Stimulated activated CD4-positive, alpha-beta T cell treated with anti-CD3 and anti-CD28 coated beads, Interleukin-4, amount 100 ng/mL, for 4 hours (primary cell): ENCODE data around the gene NR5A2.

Experiments
- DNase-seq, 2 experiments: peaks; one replicate each; pipeline ENCODE4 v3.0.0-alpha.2; 2020

Gene NR5A2

DNA sequence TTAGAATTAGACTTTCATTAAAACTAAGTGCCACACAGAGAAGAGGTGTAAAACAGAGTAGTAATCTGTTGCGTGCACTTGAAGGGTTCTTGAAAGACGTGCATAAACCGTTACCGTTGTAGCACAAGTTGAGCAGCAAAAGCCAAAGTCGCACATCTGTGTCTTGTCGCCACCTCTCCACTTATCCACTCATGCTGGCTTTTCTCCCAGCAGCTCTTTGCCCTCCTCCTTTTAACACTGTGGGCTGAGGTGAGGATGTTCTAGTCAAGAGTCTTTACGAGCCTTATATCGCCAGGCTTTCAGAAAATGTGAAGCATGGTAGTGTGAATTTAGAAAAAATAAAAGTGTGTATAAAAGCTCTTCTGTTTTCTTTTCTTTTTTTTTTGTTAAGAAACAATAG lies 48.0 kb downstream of the NR5A2 start:
- no peak for DNase-seq

GRCh38 chr1:200075938-200076546 lies 48.5 kb downstream of the NR5A2 start:
- no peak for DNase-seq

DNA sequence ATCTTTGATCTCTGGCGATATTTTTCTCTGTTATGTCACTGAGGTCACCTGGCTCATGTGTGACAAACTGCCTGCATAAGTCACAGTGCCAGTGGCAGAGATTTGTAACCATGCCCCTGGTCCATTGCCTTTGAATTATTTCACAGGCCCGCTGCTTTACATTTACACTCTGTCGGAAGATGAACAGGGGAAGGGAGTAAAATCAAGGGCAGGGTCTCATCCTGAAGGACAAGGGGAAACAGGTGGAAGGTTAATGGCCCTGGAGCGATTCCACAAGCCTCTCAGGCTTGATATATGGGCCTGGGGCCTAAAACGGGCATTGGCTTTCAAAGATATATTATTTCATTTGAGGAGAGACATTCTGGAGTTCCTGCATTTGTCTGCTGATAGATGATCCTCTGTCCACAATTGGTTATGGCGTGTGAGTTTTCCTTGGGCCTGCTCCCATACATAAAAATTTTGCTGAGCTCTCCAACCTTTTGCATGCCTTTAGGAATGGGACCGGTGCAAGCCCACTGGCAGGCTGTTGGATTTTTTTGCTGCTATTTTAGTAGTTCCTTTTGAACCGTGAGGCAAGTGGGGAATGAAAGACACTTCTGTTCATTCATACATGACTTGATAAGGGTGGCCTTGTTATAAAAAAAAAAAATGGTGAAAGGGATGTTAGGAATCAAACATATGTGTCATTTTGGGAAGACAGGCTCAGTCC lies 51.9 kb downstream of the NR5A2 start:
- DNase-seq, result no peak

DNA sequence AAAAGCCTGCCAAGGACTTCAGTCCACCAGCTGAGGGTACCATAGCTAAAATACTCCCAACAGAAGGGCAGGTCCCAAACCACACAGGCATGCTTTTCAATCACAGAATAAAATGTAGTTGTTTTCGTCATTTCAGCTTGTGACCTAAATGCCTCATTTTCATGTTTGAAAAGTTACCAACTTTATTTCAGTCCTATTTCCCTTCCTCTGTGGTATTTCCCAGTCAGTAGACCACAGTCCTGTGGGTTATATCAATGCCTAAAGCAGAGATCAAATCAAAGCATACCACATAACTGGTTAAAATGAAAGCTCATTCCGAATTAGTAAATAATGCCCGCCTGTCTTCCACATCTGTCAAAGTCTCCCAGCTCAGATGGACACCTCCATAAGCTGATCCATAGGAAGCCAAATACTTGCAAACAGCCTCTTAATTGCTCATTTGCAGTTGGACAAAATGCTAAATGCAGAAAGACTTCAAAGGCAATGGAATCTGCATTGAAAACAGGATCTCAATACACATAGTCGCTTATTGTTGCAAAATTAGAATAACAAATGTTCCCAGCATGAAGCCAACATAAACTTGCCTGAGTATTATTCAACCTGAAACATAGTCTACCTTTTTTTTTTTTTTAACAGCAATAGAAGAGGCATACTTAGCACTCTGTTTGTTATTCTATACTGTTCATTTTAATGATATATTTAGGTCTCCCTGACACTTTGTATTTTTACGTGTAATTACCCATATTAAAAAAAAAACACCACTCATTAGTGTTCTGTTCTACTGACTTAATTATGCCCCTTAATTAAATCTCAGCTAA lies 53.9 kb downstream of the NR5A2 start:
- no peak for DNase-seq

DNA sequence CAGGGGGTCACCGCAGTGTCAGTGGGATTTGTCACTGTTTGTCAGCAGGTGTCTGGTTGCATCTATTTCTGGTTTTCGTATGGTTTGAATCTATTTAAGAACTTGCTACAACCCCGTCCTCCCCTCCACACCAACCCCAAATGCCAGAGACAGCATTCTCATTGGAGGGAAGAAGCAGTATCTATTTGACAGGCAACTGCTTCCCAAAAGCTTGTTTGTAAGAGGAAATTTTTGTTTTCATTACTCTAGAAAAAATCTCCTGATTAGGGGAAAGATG lies 54.4 kb downstream of the NR5A2 start:
- no peak for DNase-seq

GRCh38 chr1:200082329-200082728 lies 54.8 kb downstream of the NR5A2 start:
- DNase-seq, result no peak

DNA sequence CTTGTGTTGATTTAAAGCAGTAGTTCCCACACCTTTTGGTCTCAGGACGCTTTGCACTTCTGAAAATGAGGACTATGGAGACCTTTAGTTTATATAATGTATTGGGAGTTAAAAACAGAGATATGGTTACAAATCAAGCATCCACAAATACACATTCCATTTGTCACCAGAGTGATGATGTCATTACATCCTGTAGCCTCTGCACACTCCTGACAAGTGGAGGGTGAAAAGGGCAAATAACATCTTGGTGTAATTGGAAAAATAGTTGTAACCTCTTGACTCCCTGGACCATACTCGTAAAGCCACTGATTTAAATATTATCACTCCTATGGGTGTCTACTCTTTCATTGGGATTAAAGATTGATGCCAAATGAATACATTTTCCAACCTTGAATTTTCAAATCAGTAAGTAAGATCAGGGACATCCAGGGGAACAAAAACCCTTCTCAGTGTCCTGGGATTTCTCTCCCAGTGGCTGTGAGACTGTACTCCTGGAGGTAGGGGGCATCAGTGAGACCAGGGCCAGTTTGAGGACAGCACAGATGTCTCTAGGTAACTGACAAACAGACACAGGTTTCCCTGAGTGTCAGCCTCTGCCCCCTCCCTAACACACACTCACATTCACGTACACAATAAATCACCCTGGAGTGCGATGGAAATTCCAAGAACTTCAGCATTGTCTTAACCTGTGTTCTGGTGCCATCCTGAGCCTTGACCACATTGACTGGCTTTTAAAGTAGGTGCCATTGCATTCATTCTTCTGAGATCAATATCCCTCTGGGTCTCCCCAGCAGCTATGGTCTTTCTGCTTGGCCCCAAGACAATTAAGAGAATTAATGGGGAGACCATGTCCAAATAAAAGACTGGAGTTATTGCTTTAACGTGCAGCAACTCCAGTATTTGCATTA lies 63.0 kb downstream of the NR5A2 start:
- DNase-seq, result no peak

GRCh38 chr1:200095057-200095577 lies 67.6 kb downstream of the NR5A2 start:
- DNase-seq, result no peak

- DNase-seq, result no peak
Measured at GRCh38 chr1:200096774-200097173, 69.3 kb downstream of the NR5A2 start.

- DNase-seq, result no peak
Measured at GRCh38 chr1:200099040-200099439, 71.5 kb downstream of the NR5A2 start.

GRCh38 chr1:200103966-200104583 lies 76.6 kb downstream of the NR5A2 start:
- DNase-seq, result no peak

DNA sequence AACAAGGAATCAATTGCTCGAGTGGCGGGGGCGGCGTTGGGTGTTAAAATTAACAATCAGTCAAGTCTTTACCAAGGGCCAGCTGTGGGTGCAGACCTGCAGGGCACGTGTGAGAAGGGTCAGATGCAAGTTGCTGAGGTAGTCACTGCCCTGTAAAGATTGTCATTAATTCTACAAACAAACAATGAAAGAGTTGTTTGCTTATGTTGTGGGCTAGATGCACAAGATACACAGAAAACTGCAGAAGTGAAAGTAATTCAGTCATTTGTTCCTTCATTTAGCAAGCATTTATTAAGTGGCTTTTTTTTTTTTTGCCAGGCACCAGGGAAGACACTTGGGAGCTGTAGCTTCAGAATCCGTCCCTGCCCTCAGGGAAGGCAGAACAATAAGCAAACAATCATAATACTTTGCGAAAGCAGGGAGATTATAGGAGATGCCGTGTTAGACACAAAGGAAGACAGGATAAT lies 79.5 kb downstream of the NR5A2 start:
- DNase-seq, result no peak

DNA sequence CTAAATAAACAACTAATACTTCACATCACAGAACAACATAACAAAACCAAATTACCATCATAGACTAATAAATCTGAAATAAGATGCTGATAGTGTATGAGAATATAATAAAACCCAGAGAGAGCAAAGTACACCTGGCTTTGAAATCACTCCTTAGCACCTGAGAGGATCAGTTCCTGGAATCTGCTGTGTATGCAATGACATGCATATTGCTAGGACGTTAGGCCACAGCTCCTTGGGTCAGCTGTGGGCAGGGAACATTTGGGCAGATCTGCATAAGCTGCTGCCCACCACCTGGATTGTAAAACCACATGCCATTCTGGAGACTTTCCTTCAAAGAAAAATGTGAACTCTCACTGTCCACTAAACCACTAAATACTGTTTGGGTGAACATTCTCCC lies 81.1 kb downstream of the NR5A2 start:
- no peak for DNase-seq

- no peak for DNase-seq
Measured at GRCh38 chr1:200112290-200112689, 84.8 kb downstream of the NR5A2 start.

DNA sequence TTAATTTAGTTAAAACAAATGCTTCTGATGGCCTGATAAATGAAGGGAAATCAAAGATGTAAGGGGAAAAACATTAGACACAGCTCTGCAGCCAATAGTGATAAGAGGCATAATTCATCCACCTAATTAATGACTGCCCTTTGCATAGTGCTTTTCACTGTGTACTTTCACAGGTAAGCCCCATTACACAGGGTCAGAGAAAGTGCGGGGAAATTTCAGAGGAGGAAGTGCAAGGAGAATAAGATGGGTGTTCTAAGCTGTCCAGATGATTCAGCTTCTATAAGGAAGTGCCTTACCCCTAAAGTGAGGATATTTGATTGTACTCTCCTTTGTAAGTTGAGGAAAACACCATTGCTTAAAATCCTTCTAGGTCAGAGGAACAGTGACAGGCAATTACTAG lies 88.0 kb downstream of the NR5A2 start:
- no peak for DNase-seq

- DNase-seq, result no peak
Measured at GRCh38 chr1:200116324-200116723, 88.8 kb downstream of the NR5A2 start.

DNA sequence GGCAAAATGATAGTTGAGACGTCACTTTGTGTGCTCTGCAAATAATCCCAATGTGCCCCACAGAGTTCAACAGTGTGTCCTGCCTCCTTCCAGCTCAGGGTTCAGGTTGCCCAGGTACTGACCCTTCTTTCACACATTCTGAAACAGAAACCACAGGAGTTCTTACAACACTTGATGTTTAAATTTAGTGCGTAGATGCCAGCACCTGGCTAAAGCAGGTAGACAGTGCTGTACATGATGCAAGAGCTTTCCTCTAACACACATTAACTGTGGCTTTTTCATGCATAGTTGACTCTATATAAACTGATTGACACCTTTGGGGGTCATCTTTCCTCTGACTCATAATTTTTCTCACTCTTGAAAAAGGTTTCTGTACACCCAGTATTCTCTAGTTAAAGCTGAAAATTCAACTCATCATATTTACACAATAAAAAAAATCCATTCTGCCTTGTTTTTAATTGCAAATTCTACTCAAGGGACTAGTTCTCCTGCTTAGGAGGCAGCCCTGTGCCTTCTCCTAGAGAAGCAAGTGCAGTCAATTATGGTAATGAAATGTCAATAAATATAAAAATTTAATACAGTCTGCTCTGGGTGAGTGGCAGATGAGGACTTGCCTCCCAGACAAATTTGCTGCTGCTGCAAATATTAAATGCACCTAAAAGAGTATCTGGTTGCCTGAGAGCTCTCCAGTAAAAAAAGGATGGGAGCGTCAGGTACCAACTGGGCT lies 91.4 kb downstream of the NR5A2 start:
- DNase-seq, result no peak

DNA sequence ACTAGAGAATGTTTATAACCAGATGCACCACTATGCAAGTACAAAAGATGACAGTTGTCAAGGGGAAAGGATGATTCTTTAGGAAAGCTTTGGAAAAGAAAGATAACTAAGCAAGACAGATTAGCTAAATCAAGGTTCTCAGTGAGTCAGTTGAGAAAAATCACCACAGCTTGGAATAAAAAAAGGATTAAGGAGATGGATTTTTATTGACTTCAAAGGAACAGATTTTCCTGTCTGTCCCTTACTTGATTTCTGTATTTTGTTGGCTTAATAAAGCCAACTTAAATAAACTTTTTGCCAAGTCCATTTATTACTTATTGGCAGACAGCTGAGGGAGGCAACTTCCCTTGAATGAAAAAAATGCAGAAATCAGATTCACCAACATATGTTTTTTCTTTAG lies 93.9 kb downstream of the NR5A2 start:
- no peak for DNase-seq

GRCh38 chr1:200124309-200124708 lies 96.8 kb downstream of the NR5A2 start:
- DNase-seq, result no peak

DNA sequence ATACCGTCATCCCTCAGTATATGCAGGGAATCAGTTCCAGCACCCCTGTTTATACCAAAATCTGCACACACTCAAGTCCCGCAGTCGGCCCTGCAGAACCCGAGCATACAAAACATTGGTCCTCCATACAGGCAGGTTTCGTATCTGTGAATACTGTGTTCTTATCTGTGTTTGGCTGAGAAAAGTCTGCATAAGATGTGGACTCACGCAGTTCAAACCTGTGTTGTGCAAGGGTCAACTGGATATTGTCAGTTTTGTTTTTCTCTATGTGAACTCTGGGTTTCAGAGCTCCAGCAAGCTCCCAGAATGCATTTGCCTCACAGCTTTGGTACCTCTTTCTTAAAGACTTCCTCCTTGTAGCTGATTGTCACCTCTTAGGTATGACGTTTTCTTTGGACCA lies 100.6 kb downstream of the NR5A2 start:
- no peak for DNase-seq
